ENCODE results near the gene CACNA1I.

GRCh38 chr22:39729141-39729934 lies 158.8 kb downstream of the CACNA1I start:
- TF ChIP-seq HMGA2 (CRISPR knock-in tag; IDR thresholded peaks at IDR 0.05) (no peak), TEAD4 (CRISPR knock-in tag; IDR thresholded peaks at IDR 0.05) (no peak), CTCF (IDR thresholded peaks at IDR 0.05) (no peak), TCF7 (CRISPR knock-in tag; IDR thresholded peaks at IDR 0.05; ENCODE audit: low read depth) (no peak)
- TF ChIP-seq, protein P1, sequence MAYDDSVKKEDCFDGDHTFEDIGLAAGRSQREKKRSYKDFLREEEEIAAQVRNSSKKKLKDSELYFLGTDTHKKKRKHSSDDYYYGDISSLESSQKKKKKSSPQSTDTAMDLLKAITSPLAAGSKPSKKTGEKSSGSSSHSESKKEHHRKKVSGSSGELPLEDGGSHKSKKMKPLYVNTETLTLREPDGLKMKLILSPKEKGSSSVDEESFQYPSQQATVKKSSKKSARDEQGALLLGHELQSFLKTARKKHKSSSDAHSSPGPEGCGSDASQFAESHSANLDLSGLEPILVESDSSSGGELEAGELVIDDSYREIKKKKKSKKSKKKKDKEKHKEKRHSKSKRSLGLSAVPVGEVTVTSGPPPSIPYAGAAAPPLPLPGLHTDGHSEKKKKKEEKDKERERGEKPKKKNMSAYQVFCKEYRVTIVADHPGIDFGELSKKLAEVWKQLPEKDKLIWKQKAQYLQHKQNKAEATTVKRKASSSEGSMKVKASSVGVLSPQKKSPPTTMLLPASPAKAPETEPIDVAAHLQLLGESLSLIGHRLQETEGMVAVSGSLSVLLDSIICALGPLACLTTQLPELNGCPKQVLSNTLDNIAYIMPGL (CRISPR knock-in tag; IDR thresholded peaks at IDR 0.05): no peak
